NCI-H2196 (cell line): Measurements from ENCODE around the gene VWA3B.
"Not testable (repeated sequence)": the region's sequence is repeated elsewhere in the genome, so short reads cannot be mapped to it uniquely, and the experiment has no call there.

Experiments
- DNase-seq: peaks from one replicate; lab custom pipeline; 2025; ENCODE audit not compliant: unreplicated experiment; lab: John Stamatoyannopoulos, UW

The VWA3B gene

GRCh38 chr2:98296440-98296839 is 209.5 kb downstream of the VWA3B start:
- no peak for DNase-seq

GRCh38 chr2:98297817-98298682 is 211.1 kb downstream of the VWA3B start:
- no peak for DNase-seq

GRCh38 chr2:98298683-98299164 is 211.8 kb downstream of the VWA3B start:
- DNase-seq = no peak

- DNase-seq = no peak
These were observed 212.4 kb downstream of the VWA3B start for GRCh38 chr2:98299211-98299905.

- no peak for DNase-seq
These were observed 213.3 kb downstream of the VWA3B start for GRCh38 chr2:98300141-98300874.

- no peak for DNase-seq
These were observed 214.5 kb downstream of the VWA3B start for GRCh38 chr2:98301469-98301868.

- DNase-seq = not testable (repeated sequence)
These were observed 220.2 kb downstream of the VWA3B start for GRCh38 chr2:98307131-98307696.

- DNase-seq = no peak
These were observed 221.1 kb downstream of the VWA3B start for GRCh38 chr2:98308068-98308467.

GRCh38 chr2:98308532-98308931 is 221.6 kb downstream of the VWA3B start:
- peak; percentile 34 for DNase-seq

- DNase-seq = no peak
These were observed 222.6 kb downstream of the VWA3B start for GRCh38 chr2:98309580-98309979.

GRCh38 chr2:98310010-98310409 is 223.0 kb downstream of the VWA3B start:
- no peak for DNase-seq

- no peak for DNase-seq
These were observed 224.1 kb downstream of the VWA3B start for GRCh38 chr2:98311090-98311489.

GRCh38 chr2:98311771-98312545 is 225.0 kb downstream of the VWA3B start:
- DNase-seq = no peak

GRCh38 chr2:98313492-98314250 is 226.7 kb downstream of the VWA3B start:
- no peak for DNase-seq

- DNase-seq = no peak
These were observed 227.3 kb downstream of the VWA3B start for GRCh38 chr2:98314251-98314650.

- no peak for DNase-seq
These were observed 229.0 kb downstream of the VWA3B start for GRCh38 chr2:98315957-98316356.

- no peak for DNase-seq
These were observed 230.2 kb downstream of the VWA3B start for GRCh38 chr2:98317214-98317613.

GRCh38 chr2:98320171-98320570 is 233.2 kb downstream of the VWA3B start:
- DNase-seq = not testable (repeated sequence)

GRCh38 chr2:98324181-98324580 is 237.2 kb downstream of the VWA3B start:
- DNase-seq = no peak

- DNase-seq = no peak
These were observed 240.8 kb downstream of the VWA3B start for GRCh38 chr2:98327776-98328175.
